ENCODE results near the gene FYN. TPM values are rescaled to one million over a fixed set of nuclear protein-coding genes. Genes with fewer than 3 reads are reported as not detected.

FYN gene
- total and polyA plus RNA-seq, 2 of the 13 experiments (the other 11 are each of a cell fraction or from before 2014, with no cell fraction given) = 15.5 to 24.6 TPM

DNA sequence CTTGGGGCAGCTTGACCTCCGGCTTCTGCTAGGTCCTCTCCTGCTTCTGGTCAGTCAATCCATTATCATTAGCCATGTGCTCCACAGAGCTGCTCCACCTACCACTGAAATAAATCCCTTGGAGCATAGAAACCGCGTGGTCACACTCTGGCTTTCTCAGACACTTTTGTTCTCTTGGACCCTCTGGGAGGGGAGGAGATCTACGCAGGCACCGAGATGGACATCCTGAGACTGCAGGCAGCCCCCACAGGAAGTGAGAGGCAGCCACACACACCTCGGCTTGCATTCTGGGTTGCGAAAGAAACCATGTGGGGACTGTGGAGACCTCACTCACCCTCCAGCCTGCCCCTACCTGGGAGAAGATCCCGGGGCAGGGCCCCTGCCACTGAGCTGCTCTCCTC, 79.5 kb downstream of the FYN start (continued):
- TF ChIP-seq NR2C2 (CRISPR knock-in tag; IDR thresholded peaks at IDR 0.05; ENCODE audit: borderline replicate concordance) = no peak
- TF ChIP-seq ZNF335 (CRISPR knock-in tag; IDR thresholded peaks at IDR 0.05) = peak; percentile 91
- TF ChIP-seq, protein P1, sequence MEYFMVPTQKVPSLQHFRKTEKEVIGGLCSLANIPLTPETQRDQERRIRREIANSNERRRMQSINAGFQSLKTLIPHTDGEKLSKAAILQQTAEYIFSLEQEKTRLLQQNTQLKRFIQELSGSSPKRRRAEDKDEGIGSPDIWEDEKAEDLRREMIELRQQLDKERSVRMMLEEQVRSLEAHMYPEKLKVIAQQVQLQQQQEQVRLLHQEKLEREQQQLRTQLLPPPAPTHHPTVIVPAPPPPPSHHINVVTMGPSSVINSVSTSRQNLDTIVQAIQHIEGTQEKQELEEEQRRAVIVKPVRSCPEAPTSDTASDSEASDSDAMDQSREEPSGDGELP (IDR thresholded peaks at IDR 0.05; ENCODE audit: borderline replicate concordance, low read depth) = 0 out of 2 replicates have a peak, but pooled peaks have one; percentile 14
- TF ChIP-seq ZSCAN9 (CRISPR knock-in tag; IDR thresholded peaks at IDR 0.05; ENCODE audit: borderline replicate concordance) = no peak
- no peak for TF ChIP-seq AFF4 (CRISPR knock-in tag; IDR thresholded peaks at IDR 0.05)
- TF ChIP-seq ZNF451 (CRISPR knock-in tag; IDR thresholded peaks at IDR 0.05) = no peak
- peak; percentile 24; the same call in 1 of the 2 replicates for TF ChIP-seq KMT2B (CRISPR knock-in tag; IDR thresholded peaks at IDR 0.05)
- TF ChIP-seq YY1 (IDR thresholded peaks at IDR 0.05; ENCODE audit: insufficient read depth, insufficient replicate concordance, low read depth, low read length) = peak; percentile 49
- TF ChIP-seq THRA (CRISPR knock-in tag; IDR thresholded peaks at IDR 0.05; ENCODE audit: borderline replicate concordance) = peak; percentile 45
- no peak for TF ChIP-seq ZNF615 (CRISPR knock-in tag; IDR thresholded peaks at IDR 0.05; ENCODE audit: borderline replicate concordance)
- TF ChIP-seq, protein P2, sequence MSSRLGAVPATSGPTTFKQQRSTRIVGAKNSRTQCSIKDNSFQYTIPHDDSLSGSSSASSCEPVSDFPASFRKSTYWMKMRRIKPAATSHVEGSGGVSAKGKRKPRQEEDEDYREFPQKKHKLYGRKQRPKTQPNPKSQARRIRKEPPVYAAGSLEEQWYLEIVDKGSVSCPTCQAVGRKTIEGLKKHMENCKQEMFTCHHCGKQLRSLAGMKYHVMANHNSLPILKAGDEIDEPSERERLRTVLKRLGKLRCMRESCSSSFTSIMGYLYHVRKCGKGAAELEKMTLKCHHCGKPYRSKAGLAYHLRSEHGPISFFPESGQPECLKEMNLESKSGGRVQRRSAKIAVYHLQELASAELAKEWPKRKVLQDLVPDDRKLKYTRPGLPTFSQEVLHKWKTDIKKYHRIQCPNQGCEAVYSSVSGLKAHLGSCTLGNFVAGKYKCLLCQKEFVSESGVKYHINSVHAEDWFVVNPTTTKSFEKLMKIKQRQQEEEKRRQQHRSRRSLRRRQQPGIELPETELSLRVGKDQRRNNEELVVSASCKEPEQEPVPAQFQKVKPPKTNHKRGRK (CRISPR knock-in tag; IDR thresholded peaks at IDR 0.05) = no peak
- no peak for TF ChIP-seq MAZ (IDR thresholded peaks at IDR 0.05; ENCODE audit: borderline replicate concordance, low read depth, low read length)
- no peak for TF ChIP-seq MAZ (CRISPR knock-in tag; IDR thresholded peaks at IDR 0.05; ENCODE audit: low read depth)
- TF ChIP-seq RFX5 (IDR thresholded peaks at IDR 0.05; ENCODE audit: low read depth, low read length) = peak; percentile 51; the same call in 1 of the 2 replicates
- peak; percentile 41; the same call in 1 of the 2 replicates for TF ChIP-seq YEATS4 (CRISPR knock-in tag; IDR thresholded peaks at IDR 0.05; ENCODE audit: borderline replicate concordance)
- TF ChIP-seq CENPT (CRISPR knock-in tag; IDR thresholded peaks at IDR 0.05; ENCODE audit: low read depth) = no peak
- TF ChIP-seq, protein P3, sequence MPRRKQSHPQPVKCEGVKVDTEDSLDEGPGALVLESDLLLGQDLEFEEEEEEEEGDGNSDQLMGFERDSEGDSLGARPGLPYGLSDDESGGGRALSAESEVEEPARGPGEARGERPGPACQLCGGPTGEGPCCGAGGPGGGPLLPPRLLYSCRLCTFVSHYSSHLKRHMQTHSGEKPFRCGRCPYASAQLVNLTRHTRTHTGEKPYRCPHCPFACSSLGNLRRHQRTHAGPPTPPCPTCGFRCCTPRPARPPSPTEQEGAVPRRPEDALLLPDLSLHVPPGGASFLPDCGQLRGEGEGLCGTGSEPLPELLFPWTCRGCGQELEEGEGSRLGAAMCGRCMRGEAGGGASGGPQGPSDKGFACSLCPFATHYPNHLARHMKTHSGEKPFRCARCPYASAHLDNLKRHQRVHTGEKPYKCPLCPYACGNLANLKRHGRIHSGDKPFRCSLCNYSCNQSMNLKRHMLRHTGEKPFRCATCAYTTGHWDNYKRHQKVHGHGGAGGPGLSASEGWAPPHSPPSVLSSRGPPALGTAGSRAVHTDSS (CRISPR knock-in tag; conservative IDR thresholded peaks at IDR 0.05) = no peak
- no peak for TF ChIP-seq ZNF543 (CRISPR knock-in tag; IDR thresholded peaks at IDR 0.05)
- no peak for TF ChIP-seq ISL2 (CRISPR knock-in tag; IDR thresholded peaks at IDR 0.05)
- peak; percentile 42; the same call in 1 of the 2 replicates for TF ChIP-seq ZSCAN21 (CRISPR knock-in tag; IDR thresholded peaks at IDR 0.05; ENCODE audit: borderline replicate concordance)
- no peak for TF ChIP-seq ZFP36 (IDR thresholded peaks at IDR 0.05; ENCODE audit: borderline replicate concordance, low read depth, low read length, partially characterized antibody)

Data from HepG2 (cell line).